NOMO-1 treated with DMSO at 0.1 percent for 48 hours (cell line): ENCODE measurements around the gene MARCOL.

Experiments used
- DNase-seq: peaks from one replicate; lab custom pipeline; 2025; ENCODE audit not compliant: unreplicated experiment; lab: John Stamatoyannopoulos, UW

Gene MARCOL

GRCh38 chr5:148238418-148238794 is at the start of gene MARCOL:
TSS of gene MARCOL (plus strand) at chr5:148238525. CDS start at chr5:148238598, 73 bp downstream.
- no peak for DNase-seq

GRCh38 chr5:148191010-148191409 is 47.3 kb upstream of the MARCOL start:
- DNase-seq, result no peak

GRCh38 chr5:148193202-148193601 is 45.1 kb upstream of the MARCOL start:
- DNase-seq, result no peak

- DNase-seq, result peak; percentile 48
Measured at GRCh38 chr5:148201151-148201550, 37.2 kb upstream of the MARCOL start.

- no peak for DNase-seq
Measured at GRCh38 chr5:148202531-148203203, 35.7 kb upstream of the MARCOL start, which contains the start of gene SPINK6. TSS of gene SPINK6 (plus strand) at chr5:148203042. CDS start at chr5:148203097, 55 bp downstream.

- peak; percentile 11 for DNase-seq
Measured at GRCh38 chr5:148205044-148205806, 33.1 kb upstream of the MARCOL start.

- DNase-seq, result no peak
Measured at GRCh38 chr5:148205865-148206264, 32.5 kb upstream of the MARCOL start.

- DNase-seq, result no peak
Measured at GRCh38 chr5:148206620-148207019, 31.7 kb upstream of the MARCOL start.

GRCh38 chr5:148208226-148208625 is 30.1 kb upstream of the MARCOL start:
- no peak for DNase-seq

GRCh38 chr5:148209151-148209770 is 29.1 kb upstream of the MARCOL start:
- DNase-seq, result no peak

GRCh38 chr5:148214665-148215185 is 23.6 kb upstream of the MARCOL start:
- DNase-seq, result no peak

GRCh38 chr5:148221508-148221907 is 16.8 kb upstream of the MARCOL start:
- no peak for DNase-seq

GRCh38 chr5:148224117-148224742 is 14.1 kb upstream of the MARCOL start:
- no peak for DNase-seq

- DNase-seq, result no peak
Measured at GRCh38 chr5:148228392-148228984, 9.8 kb upstream of the MARCOL start.

GRCh38 chr5:148229840-148230239 is 8.5 kb upstream of the MARCOL start:
- no peak for DNase-seq

GRCh38 chr5:148230240-148230639 is 8.1 kb upstream of the MARCOL start:
- DNase-seq, result no peak

- no peak for DNase-seq
Measured at GRCh38 chr5:148237785-148238417, 424 bp upstream of the MARCOL start.

GRCh38 chr5:148248894-148249293 is 10.6 kb downstream of the MARCOL start:
- DNase-seq, result no peak

GRCh38 chr5:148255456-148255855 is 17.1 kb downstream of the MARCOL start:
- no peak for DNase-seq

- DNase-seq, result no peak
Measured at GRCh38 chr5:148259288-148259687, 21.0 kb downstream of the MARCOL start.
